HepG2 (cell line): ENCODE results near the gene NELFB. TPM values are rescaled to one million over a fixed set of nuclear protein-coding genes. Genes with fewer than 3 reads are reported as not detected.
A peak's percentile ranks its signal among the peaks of the same experiment; 100 is the strongest.

Experiments used
- ELF4 ChIP-seq: sonication (generic); formaldehyde crosslinking; IDR thresholded peaks from 2 replicates; pipeline ENCODE4 v1.5.0; 2020; ENCODE audit warnings: missing genetic modification reagents, mild to moderate bottlenecking, moderate library complexity, borderline replicate concordance
- MEIS2 ChIP-seq: sonication (generic); formaldehyde crosslinking; IDR thresholded peaks from 2 replicates; pipeline ENCODE4 v1.9.0; 2021; ENCODE audit warnings: mild to moderate bottlenecking, missing genetic modification reagents
- NAIF1 ChIP-seq: sonication (generic); formaldehyde crosslinking; IDR thresholded peaks from 2 replicates; pipeline ENCODE4 v1.5.0; 2020; ENCODE audit warnings: mild to moderate bottlenecking, missing genetic modification reagents, borderline replicate concordance
- RFX5 ChIP-seq: IDR thresholded peaks from 2 replicates; pipeline ENCODE4 v1.6.1; 2011; ENCODE audit warnings: low read depth, low read length, improper control_type of control experiment
- SOX6 ChIP-seq, 2 experiments: fragments of 450-650 bp in 1 of 2; sonication (generic) in 1 of 2; formaldehyde crosslinking in 1 of 2; IDR thresholded peaks; 2 replicates each; pipeline versions ENCODE4 v1.4.0 to v1.6.1; 2017 to 2020; ENCODE audit warnings: antibody characterized with exemption in 1 of 2, mild to moderate bottlenecking in 1 of 2, missing genetic modification reagents in 1 of 2
- SP2 ChIP-seq: sonication (generic); formaldehyde crosslinking; IDR thresholded peaks from 2 replicates; pipeline ENCODE4 v1.5.1; 2020; ENCODE audit warnings: mild to moderate bottlenecking, missing genetic modification reagents
- TBX3 ChIP-seq: fragments of 450-650 bp; IDR thresholded peaks from 2 replicates; pipeline ENCODE4 v1.6.1; 2017; ENCODE audit warnings: antibody characterized with exemption, mild to moderate bottlenecking, inconsistent platforms, borderline replicate concordance
- ZNF234 ChIP-seq: sonication (generic); formaldehyde crosslinking; conservative IDR thresholded peaks from 2 replicates; pipeline ENCODE4 v1.5.1; 2020; ENCODE audit warnings: mild to moderate bottlenecking, missing genetic modification reagents
- ZNF235 ChIP-seq: sonication (generic); formaldehyde crosslinking; IDR thresholded peaks from 2 replicates; pipeline ENCODE4 v1.8.1; 2023; ENCODE audit warnings: mild to moderate bottlenecking, missing genetic modification reagents, borderline replicate concordance
- ZNF782 ChIP-seq: sonication (generic); formaldehyde crosslinking; IDR thresholded peaks from 2 replicates; pipeline ENCODE4 v1.4.0; 2020; ENCODE audit warnings: missing genetic modification reagents, mild to moderate bottlenecking, borderline replicate concordance
- polyA plus RNA-seq, 8 experiments: library from polyadenylated mRNA; depleted of rRNA in 3 of 8; stranded (reverse) in 7 of 8; unstranded in 1 of 8; fragments of >200 nt; fragmentation: Illumina TruSeq in 4 of 8; extraction: Trizol in 4 of 8; gene quantifications; 2 replicates each; pipeline versions ENCODE4 v1.2.1 to v1.2.3, GENCODE V29; 2011 to 2016; ENCODE audit warnings: low read depth in 4 of 8, missing spikeins in 1 of 8, mixed read lengths in 1 of 8; ENCODE audit not compliant: insufficient read depth in 1 of 8
- total RNA-seq, 5 experiments: library from RNA; depleted of rRNA; stranded (reverse); fragments of >200 nt; fragmentation: Illumina TruSeq; extraction: Trizol; gene quantifications; 2 replicates each; pipeline ENCODE4 v1.2.3, GENCODE V29; 2016; ENCODE audit warnings: low read depth in 1 of 5
- TF ChIP-seq, protein P1 (sequence below): sonication (generic); formaldehyde crosslinking; IDR thresholded peaks from 2 replicates; pipeline ENCODE4 v1.4.0; 2020; ENCODE audit warnings: missing genetic modification reagents; ENCODE audit errors: not compliant biosample characterization
- TF ChIP-seq, protein P2 (sequence below): sonication (generic); formaldehyde crosslinking; IDR thresholded peaks from 2 replicates; pipeline ENCODE4 v1.5.0; 2020; ENCODE audit warnings: mild to moderate bottlenecking, missing genetic modification reagents, borderline replicate concordance
- TF ChIP-seq, protein P3 (sequence below): sonication (generic); formaldehyde crosslinking; IDR thresholded peaks from 2 replicates; pipeline ENCODE4 v1.4.0; 2020; ENCODE audit warnings: missing genetic modification reagents, borderline replicate concordance
- TF ChIP-seq, protein P4 (sequence below): sonication (generic); formaldehyde crosslinking; conservative IDR thresholded peaks from 2 replicates; pipeline ENCODE4 v1.4.0; 2020; ENCODE audit warnings: missing genetic modification reagents
- TF ChIP-seq, protein P5 (sequence below): sonication (generic); formaldehyde crosslinking; IDR thresholded peaks from 2 replicates; pipeline ENCODE4 v1.8.0; 2022; ENCODE audit warnings: missing genetic modification reagents, mild to moderate bottlenecking, borderline replicate concordance

The NELFB gene
- total and polyA plus RNA-seq, 2 of the 13 experiments (the other 11 are each of a cell fraction or from before 2014, with no cell fraction given), result 26.5 to 45.8 TPM

DNA sequence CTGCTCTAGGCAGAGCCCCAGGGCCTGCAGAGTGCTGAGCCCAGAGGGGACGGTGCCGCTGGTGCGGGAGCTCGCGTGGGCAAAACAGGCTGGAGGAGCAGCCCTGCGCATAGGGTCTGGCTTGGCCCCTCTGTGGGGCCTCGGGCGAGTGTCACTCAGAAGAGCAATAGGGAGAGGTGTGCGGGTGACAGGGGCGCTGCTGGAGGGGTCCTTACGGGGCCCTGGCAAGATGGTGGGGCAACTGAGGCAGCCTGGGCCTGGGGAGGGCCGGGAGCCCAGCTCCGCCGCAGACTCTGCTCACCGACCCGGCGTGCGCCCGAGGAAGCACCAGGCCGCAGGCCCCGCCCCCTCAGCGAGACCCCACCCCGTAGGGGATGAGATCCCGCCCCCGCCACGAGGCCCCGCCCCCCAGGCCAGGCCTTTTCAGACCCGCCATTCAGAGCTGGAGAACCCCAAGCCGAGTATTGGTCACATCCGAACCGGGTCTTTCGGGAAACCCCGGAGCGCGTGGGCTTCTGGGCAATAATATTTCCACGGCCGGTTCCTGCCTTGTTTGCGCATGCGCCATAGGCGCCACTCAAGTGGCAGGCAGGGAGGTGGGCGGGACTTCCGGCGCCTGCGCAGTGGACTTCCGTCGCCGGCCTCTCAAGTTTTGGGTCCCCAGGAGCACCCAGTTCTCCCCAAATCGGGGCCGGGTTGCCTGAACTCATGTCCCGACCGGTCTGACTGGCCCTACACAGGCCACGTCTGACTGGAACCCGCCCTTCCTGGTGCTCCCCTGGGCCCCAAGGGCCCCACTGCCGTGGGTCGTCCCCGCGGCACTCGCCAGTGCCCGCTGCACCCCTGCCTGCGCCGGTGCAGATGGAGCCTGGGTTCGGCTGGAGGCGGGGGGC, 31.8 kb upstream of the NELFB start (continued):
- TF ChIP-seq, protein P1, sequence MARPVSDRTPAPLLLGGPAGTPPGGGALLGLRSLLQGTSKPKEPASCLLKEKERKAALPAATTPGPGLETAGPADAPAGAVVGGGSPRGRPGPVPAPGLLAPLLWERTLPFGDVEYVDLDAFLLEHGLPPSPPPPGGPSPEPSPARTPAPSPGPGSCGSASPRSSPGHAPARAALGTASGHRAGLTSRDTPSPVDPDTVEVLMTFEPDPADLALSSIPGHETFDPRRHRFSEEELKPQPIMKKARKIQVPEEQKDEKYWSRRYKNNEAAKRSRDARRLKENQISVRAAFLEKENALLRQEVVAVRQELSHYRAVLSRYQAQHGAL, result no peak
- no peak for TF ChIP-seq ELF4 (CRISPR knock-in tag)
- TF ChIP-seq MEIS2 (CRISPR knock-in tag), result no peak
- TF ChIP-seq, protein P2, sequence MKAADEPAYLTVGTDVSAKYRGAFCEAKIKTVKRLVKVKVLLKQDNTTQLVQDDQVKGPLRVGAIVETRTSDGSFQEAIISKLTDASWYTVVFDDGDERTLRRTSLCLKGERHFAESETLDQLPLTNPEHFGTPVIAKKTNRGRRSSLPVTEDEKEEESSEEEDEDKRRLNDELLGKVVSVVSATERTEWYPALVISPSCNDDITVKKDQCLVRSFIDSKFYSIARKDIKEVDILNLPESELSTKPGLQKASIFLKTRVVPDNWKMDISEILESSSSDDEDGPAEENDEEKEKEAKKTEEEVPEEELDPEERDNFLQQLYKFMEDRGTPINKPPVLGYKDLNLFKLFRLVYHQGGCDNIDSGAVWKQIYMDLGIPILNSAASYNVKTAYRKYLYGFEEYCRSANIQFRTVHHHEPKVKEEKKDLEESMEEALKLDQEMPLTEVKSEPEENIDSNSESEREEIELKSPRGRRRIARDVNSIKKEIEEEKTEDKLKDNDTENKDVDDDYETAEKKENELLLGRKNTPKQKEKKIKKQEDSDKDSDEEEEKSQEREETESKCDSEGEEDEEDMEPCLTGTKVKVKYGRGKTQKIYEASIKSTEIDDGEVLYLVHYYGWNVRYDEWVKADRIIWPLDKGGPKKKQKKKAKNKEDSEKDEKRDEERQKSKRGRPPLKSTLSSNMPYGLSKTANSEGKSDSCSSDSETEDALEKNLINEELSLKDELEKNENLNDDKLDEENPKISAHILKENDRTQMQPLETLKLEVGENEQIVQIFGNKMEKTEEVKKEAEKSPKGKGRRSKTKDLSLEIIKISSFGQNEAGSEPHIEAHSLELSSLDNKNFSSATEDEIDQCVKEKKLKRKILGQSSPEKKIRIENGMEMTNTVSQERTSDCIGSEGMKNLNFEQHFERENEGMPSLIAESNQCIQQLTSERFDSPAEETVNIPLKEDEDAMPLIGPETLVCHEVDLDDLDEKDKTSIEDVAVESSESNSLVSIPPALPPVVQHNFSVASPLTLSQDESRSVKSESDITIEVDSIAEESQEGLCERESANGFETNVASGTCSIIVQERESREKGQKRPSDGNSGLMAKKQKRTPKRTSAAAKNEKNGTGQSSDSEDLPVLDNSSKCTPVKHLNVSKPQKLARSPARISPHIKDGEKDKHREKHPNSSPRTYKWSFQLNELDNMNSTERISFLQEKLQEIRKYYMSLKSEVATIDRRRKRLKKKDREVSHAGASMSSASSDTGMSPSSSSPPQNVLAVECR (CRISPR knock-in tag), result peak; percentile 46; the same call in 1 of the 2 replicates
- TF ChIP-seq SP2 (CRISPR knock-in tag), result peak; percentile 89
- no peak for TF ChIP-seq ZNF235 (CRISPR knock-in tag)
- TF ChIP-seq NAIF1 (CRISPR knock-in tag), result 0 out of 2 replicates have a peak, but pooled peaks have one; percentile 64
- TF ChIP-seq ZNF782 (CRISPR knock-in tag), result no peak
- TF ChIP-seq, protein P3, sequence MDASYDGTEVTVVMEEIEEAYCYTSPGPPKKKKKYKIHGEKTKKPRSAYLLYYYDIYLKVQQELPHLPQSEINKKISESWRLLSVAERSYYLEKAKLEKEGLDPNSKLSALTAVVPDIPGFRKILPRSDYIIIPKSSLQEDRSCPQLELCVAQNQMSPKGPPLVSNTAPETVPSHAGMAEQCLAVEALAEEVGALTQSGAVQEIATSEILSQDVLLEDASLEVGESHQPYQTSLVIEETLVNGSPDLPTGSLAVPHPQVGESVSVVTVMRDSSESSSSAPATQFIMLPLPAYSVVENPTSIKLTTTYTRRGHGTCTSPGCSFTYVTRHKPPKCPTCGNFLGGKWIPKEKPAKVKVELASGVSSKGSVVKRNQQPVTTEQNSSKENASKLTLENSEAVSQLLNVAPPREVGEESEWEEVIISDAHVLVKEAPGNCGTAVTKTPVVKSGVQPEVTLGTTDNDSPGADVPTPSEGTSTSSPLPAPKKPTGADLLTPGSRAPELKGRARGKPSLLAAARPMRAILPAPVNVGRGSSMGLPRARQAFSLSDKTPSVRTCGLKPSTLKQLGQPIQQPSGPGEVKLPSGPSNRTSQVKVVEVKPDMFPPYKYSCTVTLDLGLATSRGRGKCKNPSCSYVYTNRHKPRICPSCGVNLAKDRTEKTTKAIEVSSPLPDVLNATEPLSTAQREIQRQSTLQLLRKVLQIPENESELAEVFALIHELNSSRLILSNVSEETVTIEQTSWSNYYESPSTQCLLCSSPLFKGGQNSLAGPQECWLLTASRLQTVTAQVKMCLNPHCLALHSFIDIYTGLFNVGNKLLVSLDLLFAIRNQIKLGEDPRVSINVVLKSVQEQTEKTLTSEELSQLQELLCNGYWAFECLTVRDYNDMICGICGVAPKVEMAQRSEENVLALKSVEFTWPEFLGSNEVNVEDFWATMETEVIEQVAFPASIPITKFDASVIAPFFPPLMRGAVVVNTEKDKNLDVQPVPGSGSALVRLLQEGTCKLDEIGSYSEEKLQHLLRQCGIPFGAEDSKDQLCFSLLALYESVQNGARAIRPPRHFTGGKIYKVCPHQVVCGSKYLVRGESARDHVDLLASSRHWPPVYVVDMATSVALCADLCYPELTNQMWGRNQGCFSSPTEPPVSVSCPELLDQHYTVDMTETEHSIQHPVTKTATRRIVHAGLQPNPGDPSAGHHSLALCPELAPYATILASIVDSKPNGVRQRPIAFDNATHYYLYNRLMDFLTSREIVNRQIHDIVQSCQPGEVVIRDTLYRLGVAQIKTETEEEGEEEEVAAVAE, result no peak
- TF ChIP-seq, protein P4, sequence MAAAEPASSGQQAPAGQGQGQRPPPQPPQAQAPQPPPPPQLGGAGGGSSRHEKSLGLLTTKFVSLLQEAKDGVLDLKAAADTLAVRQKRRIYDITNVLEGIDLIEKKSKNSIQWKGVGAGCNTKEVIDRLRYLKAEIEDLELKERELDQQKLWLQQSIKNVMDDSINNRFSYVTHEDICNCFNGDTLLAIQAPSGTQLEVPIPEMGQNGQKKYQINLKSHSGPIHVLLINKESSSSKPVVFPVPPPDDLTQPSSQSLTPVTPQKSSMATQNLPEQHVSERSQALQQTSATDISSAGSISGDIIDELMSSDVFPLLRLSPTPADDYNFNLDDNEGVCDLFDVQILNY (CRISPR knock-in tag), result no peak
- TF ChIP-seq RFX5, result no peak
- TF ChIP-seq TBX3, result no peak
- no peak for TF ChIP-seq ZNF234
- no peak for TF ChIP-seq SOX6 (IDR thresholded peaks at IDR 0.05)
- TF ChIP-seq SOX6 (CRISPR knock-in tag; IDR thresholded peaks at IDR 0.05), result no peak
- TF ChIP-seq, protein P5, sequence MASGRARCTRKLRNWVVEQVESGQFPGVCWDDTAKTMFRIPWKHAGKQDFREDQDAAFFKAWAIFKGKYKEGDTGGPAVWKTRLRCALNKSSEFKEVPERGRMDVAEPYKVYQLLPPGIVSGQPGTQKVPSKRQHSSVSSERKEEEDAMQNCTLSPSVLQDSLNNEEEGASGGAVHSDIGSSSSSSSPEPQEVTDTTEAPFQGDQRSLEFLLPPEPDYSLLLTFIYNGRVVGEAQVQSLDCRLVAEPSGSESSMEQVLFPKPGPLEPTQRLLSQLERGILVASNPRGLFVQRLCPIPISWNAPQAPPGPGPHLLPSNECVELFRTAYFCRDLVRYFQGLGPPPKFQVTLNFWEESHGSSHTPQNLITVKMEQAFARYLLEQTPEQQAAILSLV, result peak; percentile 83; the same call in 1 of the 2 replicates
